Stimulated activated naive CD4-positive, alpha-beta T cell treated with Interleukin-2 at 50 U/mL for 16 hours (primary cell): ENCODE data around the gene KIF26A.
"Not testable (repeated sequence)": the region's sequence is repeated elsewhere in the genome, so short reads cannot be mapped to it uniquely, and the experiment has no call there.

Source experiments
- DNase-seq: peaks from one replicate; lab custom pipeline; 2025; lab: John Stamatoyannopoulos, UW

Gene KIF26A

DNA sequence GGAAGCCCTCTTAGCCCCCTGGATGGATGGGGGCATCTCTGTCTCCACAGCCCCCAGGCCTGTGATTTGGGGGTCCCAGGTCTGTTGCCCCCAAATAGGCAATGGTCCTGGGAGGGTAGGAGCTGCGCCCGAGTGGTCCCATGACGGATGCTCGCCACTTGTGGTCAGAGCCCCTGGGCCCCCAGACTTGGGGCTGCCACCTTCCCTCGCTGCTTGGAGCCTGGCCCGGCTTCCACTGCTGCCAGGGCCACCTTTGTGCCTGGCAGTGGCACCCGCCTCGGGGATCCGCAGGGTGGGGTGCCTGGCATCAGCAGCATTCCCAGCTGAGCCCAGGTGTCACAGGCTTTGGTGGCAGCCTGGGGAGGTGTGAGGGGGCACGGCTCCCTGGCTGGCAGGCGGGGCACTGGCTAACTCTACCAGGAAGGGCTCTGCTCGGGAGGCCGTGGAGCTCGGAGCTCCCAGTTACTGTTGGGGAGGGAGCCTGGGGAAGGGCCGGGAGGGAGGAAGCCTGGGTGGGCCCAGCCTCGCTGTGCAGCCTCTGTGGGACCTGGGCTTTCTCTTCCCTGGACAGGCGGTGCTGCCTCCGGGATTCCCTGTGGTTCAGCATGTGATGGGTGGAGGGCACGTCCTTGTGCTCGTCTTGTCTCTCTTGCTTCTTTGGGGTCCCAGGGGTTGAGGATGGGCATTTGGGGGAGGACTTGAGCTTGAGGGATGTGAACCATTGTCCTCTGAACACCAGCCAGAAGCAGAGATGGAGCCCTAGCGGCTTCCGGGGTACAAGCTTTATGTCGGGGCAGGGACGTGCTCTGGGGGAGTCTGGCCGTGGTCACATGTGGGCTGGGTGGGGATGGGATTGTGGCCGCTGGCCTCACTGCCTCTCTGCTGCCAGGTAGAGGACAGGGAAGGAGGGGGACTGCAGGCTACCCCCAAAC, 5.4 kb downstream of the KIF26A start:
- DNase-seq = no peak

DNA sequence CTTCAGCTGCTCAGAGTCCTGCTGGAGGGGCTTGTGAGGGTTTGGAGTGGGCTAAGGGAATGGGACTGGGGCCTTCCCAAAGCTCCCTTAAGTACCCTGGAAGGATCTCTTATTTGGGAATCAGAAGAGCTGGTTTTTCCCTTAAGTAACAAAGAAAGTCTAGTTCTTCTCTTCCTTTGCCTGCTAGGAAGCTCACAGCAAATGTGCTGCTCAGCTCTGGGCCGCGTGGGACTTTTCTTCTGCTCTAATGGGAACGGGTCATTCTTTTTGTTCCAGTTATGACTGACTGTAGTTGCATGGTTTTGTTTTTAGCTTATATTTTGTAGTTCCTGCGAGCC, 6.0 kb downstream of the KIF26A start:
- no peak for DNase-seq

DNA sequence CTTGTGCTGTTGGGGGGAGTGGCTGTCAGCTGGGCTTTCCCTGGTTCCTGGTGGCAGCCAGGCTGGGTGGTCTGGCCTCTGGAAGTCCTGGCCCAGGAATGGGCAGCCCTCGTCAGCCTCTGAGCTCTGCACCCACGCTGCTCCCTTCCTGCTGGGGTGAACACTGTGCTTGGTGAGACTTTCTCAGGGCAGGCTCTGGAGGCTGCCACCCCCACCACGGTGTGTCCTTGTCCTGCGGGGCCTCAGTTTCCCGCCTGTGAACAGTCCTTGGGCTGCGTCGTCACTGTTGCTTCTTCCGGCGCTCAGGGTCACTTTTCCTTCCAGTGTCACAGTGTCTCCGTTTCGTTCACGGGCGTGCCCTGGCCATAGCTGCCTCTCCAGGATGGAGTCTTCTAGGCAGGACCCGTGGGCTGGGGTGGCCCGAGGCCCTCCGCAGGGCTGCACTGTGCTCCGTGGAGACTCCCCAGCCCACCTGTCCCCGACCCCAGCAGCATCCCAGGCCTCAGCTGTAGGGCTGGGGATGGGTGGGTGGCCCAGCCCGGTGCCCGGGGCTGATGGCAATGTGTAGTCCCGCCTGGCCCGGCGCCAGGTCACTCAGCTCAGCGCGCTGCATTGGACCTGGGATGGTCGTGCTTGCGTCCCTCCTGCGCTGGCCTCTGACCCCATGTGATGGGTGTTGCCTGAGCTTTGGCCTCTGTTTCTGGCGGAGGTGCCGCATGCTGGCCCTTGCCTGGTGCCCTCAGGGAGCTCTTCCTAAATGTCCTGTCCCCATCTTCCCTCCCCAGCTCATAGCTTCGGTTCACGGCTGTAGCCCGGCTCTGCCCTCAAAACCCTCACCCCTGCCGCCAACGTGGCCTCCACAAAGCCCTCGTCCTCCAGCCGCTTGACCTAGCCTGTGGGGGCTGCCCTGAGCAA, 6.8 kb downstream of the KIF26A start:
- no peak for DNase-seq

DNA sequence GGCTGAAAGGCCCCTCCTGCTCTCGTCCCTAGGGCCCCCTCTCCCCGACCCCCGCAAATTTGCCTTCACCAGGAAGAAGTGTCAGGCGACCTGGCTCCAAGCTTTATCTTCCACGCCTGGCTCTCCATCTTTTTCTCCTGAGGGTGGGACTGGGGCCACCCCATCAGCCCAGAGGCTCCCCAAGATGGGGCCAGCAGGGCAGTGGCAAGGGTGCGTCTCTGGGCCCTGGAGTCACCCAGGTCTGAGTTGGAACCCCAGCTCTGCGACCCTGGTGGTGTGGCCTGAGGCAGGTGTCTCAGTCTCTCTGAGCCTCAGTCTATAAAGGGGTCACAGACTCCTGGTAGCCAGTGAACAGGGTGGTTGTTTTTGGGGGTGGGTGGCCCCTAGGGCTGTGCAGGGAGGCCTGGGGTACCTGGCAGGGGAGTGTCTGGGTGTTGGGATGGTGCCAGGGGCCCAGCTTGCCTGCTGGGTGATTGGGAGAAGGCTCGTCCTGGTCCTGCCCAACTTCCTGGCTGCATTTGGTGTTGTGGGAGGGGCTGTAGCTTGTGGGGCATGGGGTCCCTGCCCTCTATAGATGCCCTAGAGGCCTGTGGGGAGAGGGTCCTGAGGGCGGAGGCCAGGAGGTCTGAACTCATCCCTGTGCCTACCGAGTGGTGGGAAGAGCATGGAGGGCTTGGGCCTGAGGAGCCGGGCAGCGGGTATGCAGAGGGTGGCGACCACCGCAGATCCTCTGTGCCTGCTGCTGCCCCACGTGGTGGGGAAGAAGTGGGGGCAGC, 7.6 kb downstream of the KIF26A start:
- no peak for DNase-seq

DNA sequence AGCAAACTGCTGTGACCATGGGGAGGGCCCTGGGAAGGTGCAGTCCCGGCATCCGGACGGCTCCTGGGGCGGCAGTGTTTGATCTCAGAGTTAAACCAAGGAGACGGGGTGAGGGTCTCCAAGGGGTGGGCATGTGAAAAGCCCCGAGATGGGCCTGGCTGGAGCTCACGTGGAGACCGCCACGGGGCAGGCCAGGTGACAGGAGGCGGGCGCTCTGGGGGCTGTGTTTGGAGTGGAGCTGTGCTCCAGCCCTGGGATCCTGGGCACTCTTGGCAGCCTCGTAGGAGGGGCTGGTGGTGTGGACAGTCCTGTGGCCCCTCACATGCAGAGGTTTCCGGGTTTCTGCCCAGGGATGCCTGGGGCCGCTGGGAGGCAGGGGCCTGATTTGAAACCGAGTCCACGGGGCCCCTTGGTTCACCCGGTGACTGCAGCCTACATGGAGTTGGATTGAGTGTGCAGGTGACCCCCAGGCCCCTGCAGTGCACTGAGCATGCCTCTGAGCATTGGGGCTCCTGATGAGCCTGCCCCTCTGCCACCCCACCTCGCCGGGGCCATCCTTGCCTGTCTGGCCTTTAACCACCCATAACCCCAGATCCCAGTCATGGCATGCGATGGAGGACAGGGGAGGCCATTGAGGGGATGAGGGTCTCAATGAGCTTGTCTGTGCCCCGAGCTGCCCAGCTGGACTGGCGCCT, 8.4 kb downstream of the KIF26A start:
- no peak for DNase-seq

- DNase-seq = no peak
Observed at GRCh38 chr14:104147346-104148125, 9.1 kb downstream of the KIF26A start.

- no peak for DNase-seq
Observed at GRCh38 chr14:104148433-104149277, 10.3 kb downstream of the KIF26A start.

DNA sequence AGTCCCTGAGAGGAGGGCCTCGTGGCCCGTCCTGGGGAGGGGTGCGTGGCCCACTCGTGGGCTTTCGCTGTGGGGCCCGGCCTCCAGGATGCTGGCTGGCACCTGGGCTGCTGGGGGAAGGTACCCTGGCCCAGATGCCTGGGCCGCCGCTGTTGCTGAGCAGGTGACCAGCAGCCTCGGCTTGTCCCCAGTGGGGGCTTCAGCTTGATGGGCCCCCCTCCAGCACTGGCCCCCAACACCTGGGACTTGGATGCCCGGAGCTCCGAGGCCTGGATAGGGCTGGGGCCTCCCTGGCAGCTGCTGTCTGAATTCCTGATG, 10.8 kb downstream of the KIF26A start:
- DNase-seq = no peak

DNA sequence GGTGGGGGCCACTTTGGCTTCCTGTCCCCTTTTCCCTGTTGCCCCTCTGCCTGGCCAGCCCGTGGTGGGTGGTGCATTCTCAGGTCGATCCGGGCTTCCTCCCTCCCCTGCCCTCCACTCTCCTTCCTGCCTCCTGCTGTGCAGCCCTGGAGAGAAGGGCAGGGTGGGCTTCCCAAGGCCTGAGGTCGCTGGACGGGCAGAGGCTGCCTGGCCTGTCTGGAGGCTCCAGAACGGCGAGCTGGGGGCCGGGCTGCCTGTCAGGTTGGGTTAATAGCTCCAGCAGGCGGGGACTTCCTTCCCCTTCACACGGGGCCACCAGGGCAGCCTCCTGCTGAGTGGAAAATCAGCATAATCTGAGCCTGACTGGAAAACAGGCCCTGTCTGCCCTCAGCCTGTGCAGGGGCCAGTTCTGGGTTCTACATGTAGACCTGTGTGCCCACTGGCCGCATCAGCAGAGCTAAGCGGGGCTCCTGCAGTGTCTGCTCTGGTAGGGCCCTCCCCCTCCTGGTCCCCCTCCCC, 11.3 kb downstream of the KIF26A start:
- DNase-seq = no peak

GRCh38 chr14:104150136-104151025, 12.0 kb downstream of the KIF26A start:
- DNase-seq = no peak

DNA sequence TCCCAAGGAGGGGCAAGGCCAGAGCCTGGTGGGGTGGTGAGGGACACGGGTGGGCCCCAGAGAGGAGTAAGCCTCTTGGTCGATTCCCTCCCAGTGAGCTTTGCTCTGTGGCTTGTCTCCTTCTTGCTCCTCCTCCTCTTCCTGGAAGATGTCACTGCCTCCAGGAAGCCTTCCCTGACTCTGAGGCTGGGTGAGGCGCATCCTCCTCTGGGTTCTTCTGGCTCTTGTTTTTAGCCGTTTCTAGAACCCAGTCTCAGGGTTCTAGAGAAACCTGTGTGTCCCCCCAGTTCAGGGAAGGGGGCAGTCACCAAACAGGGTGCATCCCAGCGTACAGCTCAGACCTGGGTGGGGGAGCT, 12.6 kb downstream of the KIF26A start:
- no peak for DNase-seq

GRCh38 chr14:104151566-104152245, 13.3 kb downstream of the KIF26A start:
- no peak for DNase-seq

- no peak for DNase-seq
Observed at GRCh38 chr14:104152246-104152575, 13.8 kb downstream of the KIF26A start.

GRCh38 chr14:104152686-104153393, 14.5 kb downstream of the KIF26A start:
- no peak for DNase-seq

DNA sequence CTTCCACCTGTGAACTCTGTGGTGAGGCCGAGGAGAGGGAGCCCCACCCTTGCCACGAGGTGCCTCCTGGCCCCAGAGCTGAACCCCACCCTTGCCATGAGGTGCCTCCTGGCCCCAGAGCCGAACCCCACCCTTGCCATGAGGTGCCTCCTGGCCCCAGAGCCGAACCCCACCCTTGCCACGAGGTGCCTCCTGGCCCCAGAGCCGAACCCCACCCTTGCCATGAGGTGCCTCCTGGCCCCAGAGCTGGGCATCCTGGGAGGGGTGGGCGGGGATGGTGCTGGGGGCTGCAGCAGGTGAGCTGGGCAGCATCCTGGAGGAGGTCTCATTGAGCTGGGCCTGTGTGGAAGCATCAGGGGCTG, 15.0 kb downstream of the KIF26A start:
- not testable (repeated sequence) for DNase-seq

DNA sequence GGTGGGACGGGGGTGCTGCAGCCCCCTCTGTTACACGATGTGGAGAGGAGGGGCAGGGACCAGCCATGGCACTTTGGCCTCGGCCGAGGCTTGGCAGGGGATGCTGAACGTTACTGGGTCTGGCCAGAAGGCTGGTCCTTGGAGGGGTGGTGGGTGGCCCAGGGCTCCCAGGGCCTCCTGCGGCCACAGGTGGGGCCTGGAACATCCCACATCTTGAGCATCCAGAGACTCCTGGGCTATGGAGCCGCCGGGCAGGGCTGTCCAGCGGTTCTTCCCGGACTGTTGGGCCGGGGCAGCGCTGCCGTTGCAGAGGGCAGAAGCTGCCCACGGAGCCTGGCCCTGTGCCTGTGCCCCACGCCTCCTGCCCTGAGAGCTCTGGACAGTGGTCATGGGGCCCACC, 15.9 kb downstream of the KIF26A start:
- no peak for DNase-seq

DNA sequence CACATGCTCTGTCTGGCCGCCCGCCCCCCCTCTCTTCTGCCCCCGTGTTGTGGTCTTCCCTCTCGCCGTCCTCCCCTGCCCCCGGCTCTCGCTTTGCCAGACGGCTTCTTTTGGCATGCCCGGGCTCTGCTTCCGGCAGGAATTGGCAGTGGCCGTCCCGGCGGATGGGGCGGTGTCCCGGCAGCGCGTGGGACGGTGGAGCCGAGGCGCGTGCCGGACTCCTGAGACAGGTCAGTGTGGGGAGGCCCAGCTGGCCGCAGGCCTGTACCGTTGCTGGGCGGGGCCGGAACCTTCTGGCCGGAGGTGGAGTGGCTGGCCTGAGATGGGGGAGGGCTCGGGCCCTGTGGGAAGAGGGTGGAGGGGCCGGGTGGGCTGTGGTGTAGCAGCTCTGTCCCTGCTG, 17.1 kb downstream of the KIF26A start:
- no peak for DNase-seq

- DNase-seq = no peak
Observed at GRCh38 chr14:104156142-104156541, 17.8 kb downstream of the KIF26A start.
